Medulla oblongata (tissue), 1 donor: ENCODE measurements around the gene PHF11.

ENCODE experiments used
- DNase-seq: peaks from one replicate; pipeline ENCODE4 v3.0.0-alpha.2; 2015; ENCODE audit errors: extremely low spot score

Gene PHF11

GRCh38 chr13:49498206-49498605 lies 2.5 kb downstream of the PHF11 start:
- DNase-seq, result no peak

DNA sequence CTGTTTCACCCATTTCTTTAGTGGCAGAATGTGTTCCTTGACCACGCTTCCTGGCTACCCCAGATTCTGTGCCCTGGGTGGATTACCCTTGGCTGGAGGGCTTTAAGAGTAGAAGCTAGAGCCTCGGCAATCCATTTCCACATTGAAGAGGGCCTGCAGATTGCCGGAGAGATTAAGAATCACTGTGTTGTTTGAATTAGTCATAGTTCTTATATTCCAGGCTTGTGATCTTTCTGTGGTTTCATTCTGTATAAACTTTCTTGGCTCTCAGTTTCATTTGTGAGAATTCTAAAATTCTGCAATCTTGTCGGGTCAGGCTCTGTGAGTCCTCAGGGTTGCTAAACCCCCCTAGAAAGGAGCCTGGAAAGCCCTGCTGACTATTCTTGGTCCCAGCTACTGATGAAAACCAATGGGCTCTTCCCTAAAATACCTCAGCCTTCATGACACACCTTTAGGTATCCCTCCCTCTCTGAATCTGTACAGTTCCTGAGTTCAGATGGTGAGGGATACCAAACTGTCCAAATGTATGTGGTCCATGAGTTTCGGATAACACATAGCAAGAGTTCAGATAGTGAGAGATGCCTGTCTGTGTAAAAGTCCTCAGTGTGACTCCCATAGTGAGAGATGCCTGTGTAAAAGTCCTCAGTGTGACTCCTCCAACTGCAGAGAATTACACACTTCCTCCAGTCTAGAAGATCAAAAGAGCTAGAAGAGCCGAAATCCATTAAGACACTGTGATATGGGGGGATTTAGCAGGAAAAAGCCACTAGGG lies 4.3 kb downstream of the PHF11 start:
- DNase-seq, result no peak

DNA sequence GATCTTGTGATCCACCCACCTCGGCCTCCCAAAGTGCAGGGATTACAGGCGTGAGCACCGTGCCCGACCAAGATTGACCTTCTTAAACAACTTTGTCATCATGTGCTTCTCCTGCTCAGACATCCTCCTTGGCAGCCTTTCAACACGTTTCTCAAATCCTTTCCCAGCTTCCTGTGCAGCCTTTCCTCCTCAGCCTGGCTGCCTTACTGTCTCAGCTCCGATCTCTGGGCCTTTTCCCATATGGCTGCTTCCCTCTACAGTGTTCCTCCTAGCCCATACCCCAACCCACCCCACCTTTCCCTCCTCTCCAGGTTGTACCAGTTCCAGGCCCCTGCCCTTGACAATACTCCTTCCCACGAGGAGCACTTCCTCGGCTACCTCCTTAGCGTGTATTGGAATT lies 7.2 kb downstream of the PHF11 start:
- DNase-seq, result no peak

DNA sequence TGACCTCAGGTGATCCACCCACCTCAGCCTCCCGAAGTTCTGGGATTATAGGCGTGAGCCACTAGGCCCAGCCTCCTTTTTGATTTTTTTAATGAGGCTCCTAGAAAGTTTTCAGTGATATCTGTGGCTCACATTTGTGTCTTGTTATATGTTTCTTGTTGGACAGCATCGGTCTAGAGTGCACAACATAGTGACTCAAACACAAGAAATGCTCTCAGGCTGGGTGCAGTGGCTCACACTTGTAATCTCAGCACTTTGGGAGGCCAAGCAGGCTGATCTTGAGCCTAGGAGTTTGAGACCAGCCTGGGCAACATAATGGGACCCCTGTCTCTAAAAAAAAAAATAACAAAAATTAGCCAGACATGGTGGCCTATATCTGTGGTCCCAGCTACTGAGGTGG lies 8.2 kb downstream of the PHF11 start:
- DNase-seq, result no peak

DNA sequence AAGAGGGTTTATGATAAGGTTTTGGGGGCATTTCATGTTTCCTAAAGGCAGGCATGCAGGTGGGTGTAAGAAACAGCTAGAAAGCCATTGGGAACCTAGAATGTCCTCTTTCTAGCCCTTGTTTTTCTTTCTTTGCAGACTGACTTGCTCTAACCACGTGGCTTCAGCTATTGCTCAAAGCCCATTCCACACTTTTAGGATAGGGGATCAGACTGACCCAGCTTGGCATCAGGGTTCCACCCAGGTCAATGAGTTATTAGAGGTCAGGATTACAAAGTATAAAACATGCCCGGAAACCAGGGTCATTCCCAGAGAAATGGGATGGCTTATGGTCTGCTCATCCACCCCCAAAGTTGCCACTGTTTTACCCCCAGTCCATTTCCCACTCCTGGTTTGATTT lies 16.8 kb downstream of the PHF11 start:
- DNase-seq, result no peak

DNA sequence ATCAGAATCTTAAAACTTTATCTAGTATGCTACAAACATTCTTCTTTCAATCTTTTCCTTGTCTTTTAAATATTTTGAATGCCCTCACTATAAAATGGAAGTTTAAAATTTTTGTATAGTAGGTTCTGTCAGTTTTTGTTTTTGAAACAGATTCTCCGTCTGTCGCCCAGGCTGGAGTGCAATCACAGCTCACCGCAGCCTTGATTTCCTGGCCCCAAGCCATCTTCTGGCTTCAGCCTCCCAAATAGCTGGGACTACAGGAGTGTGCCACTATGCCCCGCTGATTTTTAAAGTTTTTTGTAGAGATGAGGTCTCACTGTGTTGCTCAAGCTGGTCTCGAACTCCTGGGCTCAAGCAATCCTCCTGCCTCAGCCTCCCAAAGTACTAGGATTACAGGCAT lies 20.7 kb downstream of the PHF11 start:
- no peak for DNase-seq

GRCh38 chr13:49517461-49517860 lies 21.7 kb downstream of the PHF11 start:
- DNase-seq, result peak; percentile 73

DNA sequence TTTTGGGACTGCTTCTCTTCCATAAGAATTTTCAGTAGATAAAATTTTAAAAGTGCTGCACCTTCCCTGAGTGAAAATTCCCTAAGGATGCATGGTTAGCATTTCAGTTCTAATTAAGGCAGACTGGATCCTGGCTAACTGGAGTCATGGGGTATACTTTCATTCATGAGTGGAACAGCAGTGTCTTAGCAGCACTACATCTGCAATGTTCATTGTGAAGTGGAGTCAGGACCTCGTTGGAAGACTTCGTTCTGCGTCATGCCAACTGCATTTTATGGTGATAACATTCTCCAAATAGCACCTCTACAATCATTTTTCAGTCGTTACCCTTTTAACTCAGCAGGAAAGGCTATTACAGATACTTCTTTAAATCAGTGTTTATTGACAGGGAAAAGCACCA lies 25.5 kb downstream of the PHF11 start:
- DNase-seq, result no peak

DNA sequence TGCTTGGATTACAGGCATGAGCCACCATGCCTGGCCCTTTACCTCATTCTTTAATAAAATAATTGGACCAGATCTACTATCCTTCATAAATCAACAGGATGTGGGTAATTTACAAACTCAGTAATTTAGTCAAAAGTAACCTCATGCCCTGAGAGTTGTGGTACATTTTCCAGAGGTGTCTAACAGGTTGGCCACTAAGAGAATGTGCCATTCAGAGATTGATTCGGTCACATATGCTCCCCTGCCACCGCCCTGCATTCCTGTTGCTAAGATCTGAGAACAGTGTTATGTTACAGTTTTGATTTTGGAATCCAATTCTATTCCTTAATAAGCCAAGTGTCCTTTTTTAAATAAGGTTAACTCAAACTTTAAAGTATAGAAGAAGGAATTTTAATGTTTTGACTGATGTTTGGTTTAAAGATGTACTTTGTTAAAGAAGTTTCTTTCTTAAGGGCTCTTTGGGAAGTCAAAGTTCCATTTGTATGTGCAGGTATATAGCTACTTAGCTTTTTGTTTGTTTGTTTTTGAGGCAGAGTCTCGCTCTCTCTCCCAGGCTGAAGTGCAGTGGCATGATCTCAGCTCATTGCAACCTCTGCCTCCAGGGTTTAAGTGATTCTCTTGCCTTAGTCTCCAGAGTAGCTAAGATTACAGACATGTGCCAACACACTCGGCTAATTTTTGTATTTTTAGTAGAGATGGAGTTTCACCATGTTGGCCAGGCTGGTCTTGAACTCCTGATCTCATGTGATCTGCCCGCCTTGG lies 29.2 kb downstream of the PHF11 start:
- DNase-seq, result no peak

DNA sequence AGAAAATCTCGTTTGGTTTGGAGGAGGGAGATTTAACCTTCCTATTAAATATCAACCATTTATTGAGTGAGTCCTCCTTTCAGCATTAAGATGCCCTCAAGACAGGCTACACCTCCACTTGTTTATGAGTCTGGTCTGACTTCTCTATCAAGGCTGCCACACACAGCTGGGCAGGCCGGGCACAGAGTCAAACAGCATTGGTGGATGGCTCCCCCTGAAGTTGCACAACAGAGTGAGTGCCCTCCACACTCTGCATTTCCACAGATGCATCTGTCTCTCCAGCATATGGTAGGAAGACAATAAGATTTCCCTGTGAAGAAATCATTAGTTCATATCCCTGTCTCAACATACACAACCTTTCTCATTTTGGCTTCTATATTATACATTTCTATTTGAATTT lies 31.4 kb downstream of the PHF11 start:
- DNase-seq, result peak; percentile 68

GRCh38 chr13:49528161-49528560 lies 32.4 kb downstream of the PHF11 start:
- no peak for DNase-seq

GRCh38 chr13:49530457-49530856 lies 34.7 kb downstream of the PHF11 start:
- DNase-seq, result peak; percentile 68

DNA sequence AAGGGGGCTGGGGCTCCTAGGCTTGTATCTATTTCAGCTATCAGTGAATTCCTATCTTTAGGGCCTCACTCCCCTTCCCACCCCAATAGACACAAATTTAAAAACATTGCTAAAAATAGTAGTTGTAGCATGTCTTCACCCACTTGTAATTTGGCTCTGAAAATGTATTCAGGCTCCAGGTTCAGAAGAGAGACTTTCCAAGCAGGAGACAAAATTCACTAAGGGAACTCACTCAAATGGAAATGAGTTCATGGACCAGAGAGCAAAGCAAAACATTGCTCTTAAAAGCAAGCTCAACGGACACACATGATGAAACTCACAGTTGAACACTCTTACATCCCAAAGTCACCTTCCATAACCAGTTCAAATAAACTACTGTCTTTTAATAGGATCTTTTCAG lies 36.8 kb downstream of the PHF11 start:
- no peak for DNase-seq

DNA sequence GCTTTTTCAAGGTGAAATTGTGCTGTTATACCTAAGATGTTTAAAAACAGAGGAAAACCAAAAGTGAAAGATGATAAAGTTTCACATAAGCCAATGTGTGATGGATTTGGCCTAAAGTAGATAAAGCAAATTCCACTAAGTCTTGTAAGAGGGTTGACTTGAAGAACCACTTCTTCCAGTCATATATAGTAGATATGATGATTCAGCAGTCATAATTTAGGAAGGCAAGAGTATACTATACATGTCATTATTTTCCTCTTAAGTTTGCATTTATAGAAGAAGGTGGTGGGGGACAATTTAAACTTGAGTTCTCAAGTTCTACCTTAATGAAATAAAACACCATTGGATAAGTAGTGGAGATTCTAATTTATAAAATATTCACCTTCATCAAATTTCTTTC lies 37.3 kb downstream of the PHF11 start:
- DNase-seq, result no peak

DNA sequence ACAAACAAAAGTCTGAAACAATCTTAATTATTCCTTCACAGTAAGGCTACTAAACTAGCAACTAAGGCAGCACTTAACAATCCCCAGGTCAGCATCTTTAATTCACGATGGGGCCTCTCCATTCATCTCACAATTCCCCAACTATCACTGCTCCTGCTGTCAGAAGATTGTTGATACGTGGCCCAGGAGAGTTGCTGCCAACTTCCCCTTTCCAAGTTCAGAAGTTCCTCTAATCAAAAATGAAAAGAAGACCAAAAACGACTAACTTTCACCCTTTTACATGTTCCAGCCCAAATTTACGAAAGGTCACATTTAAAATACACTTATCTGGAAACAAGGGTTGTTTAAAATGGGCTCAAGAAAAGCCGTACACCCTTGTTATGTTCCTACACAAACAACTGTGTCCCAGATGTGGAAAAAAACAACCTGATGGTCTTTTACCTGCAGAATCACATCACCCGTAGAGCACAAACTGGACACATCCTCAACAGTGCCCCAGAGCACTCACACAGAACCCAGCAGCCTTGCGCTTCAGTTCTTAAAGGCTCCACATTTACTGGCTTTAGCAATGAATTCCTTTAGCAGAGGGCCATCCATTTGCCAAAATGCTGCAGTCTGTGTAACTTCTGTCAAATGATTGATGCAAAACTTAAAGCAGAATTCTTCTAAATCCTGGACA lies 38.0 kb downstream of the PHF11 start:
- peak; percentile 47 for DNase-seq

GRCh38 chr13:49536144-49536873 lies 40.6 kb downstream of the PHF11 start:
- DNase-seq, result peak; percentile 85

DNA sequence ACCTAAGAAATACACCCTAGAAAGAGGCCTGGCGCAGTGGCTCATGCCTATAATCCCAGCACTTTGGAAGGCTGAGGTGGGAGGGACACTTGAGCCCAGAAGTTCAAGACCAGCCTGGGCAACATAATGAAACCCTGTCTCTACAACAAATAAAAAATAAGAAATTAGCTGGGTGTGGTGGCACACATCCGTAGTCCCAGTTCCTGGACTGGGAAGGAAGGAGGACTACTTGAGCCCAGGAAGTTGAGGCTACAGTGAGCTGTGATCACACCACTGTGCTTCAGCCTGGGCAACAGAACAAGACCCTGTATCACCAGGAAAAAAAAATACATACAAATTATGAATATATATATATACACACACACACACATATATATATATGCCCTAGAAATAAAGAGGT lies 42.7 kb downstream of the PHF11 start:
- no peak for DNase-seq

DNA sequence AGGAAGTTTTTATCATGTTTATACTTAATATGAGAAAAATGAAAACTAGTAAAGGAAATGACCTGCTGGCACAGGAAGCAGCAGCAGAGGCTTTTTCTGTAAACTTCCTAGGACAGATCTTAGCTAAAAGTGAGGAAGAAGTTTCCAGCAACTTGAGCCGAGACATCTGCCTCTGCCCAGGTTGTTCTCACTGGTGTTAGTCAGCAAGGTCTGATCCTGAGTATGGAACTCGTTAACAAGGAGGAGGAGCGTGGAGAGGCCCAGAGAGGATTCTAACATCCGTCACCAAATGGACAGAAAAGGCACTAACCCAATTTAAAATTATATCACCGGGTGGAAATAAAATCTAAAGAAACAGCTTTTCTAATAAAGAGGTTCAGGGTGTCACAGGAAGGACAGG lies 43.6 kb downstream of the PHF11 start:
- DNase-seq, result no peak

DNA sequence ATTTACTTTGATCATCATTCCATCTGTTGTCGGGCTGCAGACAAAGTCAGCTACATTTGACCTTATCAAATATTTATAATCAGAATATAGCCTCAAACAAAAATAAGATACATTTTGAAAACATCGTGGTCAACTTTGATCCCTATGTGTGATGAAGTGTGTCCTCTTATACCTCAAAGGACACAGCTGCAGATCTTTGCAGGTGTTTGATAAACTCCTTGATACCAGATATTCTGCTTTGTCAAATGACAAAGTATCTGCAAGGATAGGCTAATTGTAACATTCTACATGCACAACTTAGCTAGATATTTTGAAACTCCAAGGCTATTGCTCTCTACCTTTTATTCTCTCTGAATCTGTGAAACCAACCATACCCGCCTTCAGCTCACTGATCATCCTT lies 44.0 kb downstream of the PHF11 start:
- DNase-seq, result no peak

DNA sequence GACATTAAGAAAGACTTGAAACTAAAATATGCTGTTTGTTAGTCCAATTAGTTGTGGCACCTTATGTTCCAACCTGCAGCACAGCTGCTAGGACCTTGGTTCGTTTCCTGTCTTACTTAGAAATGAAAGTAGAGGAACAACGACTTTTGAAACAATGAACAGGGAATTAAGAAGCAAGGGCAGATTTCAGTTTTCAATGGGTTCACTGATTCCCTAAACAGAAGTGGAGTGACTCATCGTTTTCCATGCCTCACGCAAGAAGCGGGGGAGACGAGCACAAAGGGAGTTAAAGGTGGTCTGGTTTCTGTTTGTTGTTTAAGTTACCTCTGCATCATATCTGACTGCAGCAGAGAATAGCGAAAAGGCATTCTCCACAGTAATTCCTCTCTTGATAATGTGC lies 44.8 kb downstream of the PHF11 start:
- DNase-seq, result peak; percentile 47

- DNase-seq, result no peak
These were observed 47.9 kb downstream of the PHF11 start for GRCh38 chr13:49543656-49544055.

DNA sequence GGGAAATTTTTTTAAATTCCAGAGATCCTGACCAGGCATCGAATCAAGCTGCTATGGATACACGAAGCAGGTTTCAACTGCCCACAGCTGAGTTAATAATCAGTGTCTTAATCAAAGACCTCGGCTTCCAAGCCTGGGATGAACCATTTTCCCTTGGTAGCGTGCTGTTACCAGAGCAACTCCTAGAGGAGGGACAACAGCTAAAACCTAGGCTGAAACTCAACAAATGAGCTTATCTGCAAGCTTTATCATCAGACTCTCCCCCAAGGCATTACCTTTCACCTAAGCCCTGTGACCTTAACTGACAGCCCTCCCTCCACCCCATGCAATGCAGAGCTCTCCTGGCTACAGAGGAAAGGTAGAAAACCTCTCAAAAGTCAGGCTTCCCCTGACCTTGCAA lies 49.9 kb downstream of the PHF11 start:
- no peak for DNase-seq
